ENCODE results near the gene PRDM5. TPM values are rescaled to one million over a fixed set of nuclear protein-coding genes. Genes with fewer than 3 reads are reported as not detected.

PRDM5 gene
- total and polyA plus RNA-seq, 10 of the 15 experiments (the other 5 are each of a cell fraction or from before 2014, with no cell fraction given): 0.07 TPM; not detected in 9

DNA sequence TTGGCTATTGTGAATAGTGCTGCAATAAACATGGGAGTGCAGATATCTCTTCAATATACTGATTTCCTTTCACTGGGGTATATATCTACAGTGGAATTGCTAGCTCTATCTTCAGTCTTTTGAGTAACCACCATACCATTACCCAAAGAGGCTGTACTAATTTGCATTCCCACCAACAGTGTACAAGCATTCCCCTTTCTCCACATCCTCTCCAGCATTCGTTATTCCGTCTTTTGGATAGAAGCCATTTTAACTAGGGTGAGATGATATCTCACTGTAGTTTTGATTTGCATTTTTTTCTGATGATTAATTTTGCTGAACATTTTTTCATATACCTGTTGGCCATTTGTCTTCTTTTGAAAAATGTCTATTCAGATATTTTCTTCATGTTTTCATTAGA lies 110.3 kb downstream of the PRDM5 start (continued):
- TF ChIP-seq, protein P1, sequence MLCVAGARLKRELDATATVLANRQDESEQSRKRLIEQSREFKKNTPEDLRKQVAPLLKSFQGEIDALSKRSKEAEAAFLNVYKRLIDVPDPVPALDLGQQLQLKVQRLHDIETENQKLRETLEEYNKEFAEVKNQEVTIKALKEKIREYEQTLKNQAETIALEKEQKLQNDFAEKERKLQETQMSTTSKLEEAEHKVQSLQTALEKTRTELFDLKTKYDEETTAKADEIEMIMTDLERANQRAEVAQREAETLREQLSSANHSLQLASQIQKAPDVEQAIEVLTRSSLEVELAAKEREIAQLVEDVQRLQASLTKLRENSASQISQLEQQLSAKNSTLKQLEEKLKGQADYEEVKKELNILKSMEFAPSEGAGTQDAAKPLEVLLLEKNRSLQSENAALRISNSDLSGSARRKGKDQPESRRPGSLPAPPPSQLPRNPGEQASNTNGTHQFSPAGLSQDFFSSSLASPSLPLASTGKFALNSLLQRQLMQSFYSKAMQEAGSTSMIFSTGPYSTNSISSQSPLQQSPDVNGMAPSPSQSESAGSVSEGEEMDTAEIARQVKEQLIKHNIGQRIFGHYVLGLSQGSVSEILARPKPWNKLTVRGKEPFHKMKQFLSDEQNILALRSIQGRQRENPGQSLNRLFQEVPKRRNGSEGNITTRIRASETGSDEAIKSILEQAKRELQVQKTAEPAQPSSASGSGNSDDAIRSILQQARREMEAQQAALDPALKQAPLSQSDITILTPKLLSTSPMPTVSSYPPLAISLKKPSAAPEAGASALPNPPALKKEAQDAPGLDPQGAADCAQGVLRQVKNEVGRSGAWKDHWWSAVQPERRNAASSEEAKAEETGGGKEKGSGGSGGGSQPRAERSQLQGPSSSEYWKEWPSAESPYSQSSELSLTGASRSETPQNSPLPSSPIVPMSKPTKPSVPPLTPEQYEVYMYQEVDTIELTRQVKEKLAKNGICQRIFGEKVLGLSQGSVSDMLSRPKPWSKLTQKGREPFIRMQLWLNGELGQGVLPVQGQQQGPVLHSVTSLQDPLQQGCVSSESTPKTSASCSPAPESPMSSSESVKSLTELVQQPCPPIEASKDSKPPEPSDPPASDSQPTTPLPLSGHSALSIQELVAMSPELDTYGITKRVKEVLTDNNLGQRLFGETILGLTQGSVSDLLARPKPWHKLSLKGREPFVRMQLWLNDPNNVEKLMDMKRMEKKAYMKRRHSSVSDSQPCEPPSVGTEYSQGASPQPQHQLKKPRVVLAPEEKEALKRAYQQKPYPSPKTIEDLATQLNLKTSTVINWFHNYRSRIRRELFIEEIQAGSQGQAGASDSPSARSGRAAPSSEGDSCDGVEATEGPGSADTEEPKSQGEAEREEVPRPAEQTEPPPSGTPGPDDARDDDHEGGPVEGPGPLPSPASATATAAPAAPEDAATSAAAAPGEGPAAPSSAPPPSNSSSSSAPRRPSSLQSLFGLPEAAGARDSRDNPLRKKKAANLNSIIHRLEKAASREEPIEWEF (IDR thresholded peaks at IDR 0.05; ENCODE audit: insufficient replicate concordance, low read depth, low read length): no peak
- no peak for TF ChIP-seq SIN3A (IDR thresholded peaks at IDR 0.05; ENCODE audit: low read depth, low read length)
- no peak for TF ChIP-seq TBL1XR1 (IDR thresholded peaks at IDR 0.05; ENCODE audit: low read depth, low read length)
- no peak for TF ChIP-seq SPI1 (IDR thresholded peaks at IDR 0.05; ENCODE audit: borderline replicate concordance, insufficient read depth, low read depth, low read length)
- no peak for TF ChIP-seq JUND (IDR thresholded peaks at IDR 0.05; ENCODE audit: low read depth, low read length)
- no peak for TF ChIP-seq STAT3 (IDR thresholded peaks at IDR 0.05; ENCODE audit: low read depth, low read length)
- no peak for TF ChIP-seq RAD51 (IDR thresholded peaks at IDR 0.05)

DNA sequence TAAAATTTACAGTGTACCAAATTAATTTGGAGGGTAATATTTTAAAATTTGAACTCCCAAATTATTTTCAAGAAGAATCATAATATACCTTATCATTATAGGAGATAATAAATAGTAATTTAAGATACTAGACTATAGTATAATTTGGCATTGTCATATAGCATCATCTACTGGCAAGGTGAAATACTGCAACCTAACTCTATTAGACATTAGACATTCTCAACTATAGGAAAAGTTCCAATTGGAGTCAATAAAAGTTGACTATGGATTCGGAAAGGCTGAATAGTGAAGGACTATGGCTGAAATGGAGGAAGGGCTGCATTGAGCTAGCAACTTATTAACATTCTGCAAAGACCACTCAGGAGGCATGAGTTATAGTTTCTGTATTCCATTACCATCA lies 113.0 kb downstream of the PRDM5 start:
- H2AFZ ChIP-seq (ENCODE audit: control insufficient read depth, low read depth, low read length): no peak overlapping the region
- no peak for ATAC-seq
- H3K27me3 ChIP-seq (replicated peaks in 1 of 2; ENCODE audit: control insufficient read depth in 2 of 2, insufficient read depth in 2 of 2, low read length in 1 of 2): no peaks in the 10 kb centered on the region; a peak in 1 of 4 replicates
- no peaks in the 10 kb centered on the region for H3K4me1 ChIP-seq (ENCODE audit: control insufficient read depth, insufficient read depth, low read length)
- no peaks in the 10 kb centered on the region for H3K36me3 ChIP-seq (ENCODE audit: control insufficient read depth in 2 of 2, insufficient read depth in 2 of 2, low read length in 1 of 2)
- FAIRE-seq: no peak
- in situ Hi-C loops (cut with MboI) (no loop called here), intact Hi-C loops (cut with micrococcal nuclease; ENCODE audit: unreplicated experiment) (loop anchor here (5.0 kb wide), 1 partner anchor 652 kb away; no protein-coding TSS in a partner anchor)
- 5% methylated on average over 1 of the region's 1 CpG for WGBS (ENCODE audit: insufficient coverage, insufficient replicate concordance, low lambda C conversion rate, missing lambda C conversion rate)
- CTCF ChIA-PET: interaction anchor here (0.9 kb wide), 1 partner anchor 9 kb away, joined by 3 read pairs; no protein-coding TSS in a partner anchor
- no peak overlapping the region for H3K27ac ChIP-seq (ENCODE audit: control insufficient read depth, insufficient read depth)
- SMC1A ChIA-PET (ENCODE audit: uncharacterized antibody, unreplicated experiment): interaction anchor here (1.8 kb wide), 1 partner anchor 89 kb away, joined by 5 read pairs; no protein-coding TSS in a partner anchor
- DNase-seq (ENCODE audit: low read depth, low spot score): no peak
- POLR2A ChIA-PET: no interaction called here
- peaks cover 2% of the 10 kb centered on the region; the same call in 1 of the 3 replicates for H3K9me3 ChIP-seq (replicated peaks; ENCODE audit: control insufficient read depth, insufficient read depth, low read length)
- H3K4me3 ChIP-seq: no peak overlapping the region
- RAD21 ChIA-PET (ENCODE audit: unreplicated experiment): interaction anchor here (0.6 kb wide), 1 partner anchor 44 kb away, joined by 3 read pairs; no protein-coding TSS in a partner anchor
- peak; percentile 28; the same call in 1 of the 2 replicates for TF ChIP-seq SMC3 (IDR thresholded peaks at IDR 0.05; ENCODE audit: borderline replicate concordance, low read length)
- TF ChIP-seq, protein P2, sequence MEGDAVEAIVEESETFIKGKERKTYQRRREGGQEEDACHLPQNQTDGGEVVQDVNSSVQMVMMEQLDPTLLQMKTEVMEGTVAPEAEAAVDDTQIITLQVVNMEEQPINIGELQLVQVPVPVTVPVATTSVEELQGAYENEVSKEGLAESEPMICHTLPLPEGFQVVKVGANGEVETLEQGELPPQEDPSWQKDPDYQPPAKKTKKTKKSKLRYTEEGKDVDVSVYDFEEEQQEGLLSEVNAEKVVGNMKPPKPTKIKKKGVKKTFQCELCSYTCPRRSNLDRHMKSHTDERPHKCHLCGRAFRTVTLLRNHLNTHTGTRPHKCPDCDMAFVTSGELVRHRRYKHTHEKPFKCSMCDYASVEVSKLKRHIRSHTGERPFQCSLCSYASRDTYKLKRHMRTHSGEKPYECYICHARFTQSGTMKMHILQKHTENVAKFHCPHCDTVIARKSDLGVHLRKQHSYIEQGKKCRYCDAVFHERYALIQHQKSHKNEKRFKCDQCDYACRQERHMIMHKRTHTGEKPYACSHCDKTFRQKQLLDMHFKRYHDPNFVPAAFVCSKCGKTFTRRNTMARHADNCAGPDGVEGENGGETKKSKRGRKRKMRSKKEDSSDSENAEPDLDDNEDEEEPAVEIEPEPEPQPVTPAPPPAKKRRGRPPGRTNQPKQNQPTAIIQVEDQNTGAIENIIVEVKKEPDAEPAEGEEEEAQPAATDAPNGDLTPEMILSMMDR (IDR thresholded peaks at IDR 0.05 in 2 of 3, conservative IDR thresholded peaks at IDR 0.05 in 1 of 3; ENCODE audit: control insufficient read depth in 2 of 3, extremely low read depth in 1 of 3, insufficient read depth in 1 of 3, low read depth in 3 of 3, low read length in 3 of 3): peak in 2 of 3 experiments; percentile 42 to 56; a peak in 5 of 6 replicates
- TF ChIP-seq POLR2AphosphoS2 (IDR thresholded peaks at IDR 0.05; ENCODE audit: low read depth, low read length): no peak
- no peak overlapping the region for H3K4me2 ChIP-seq (ENCODE audit: control insufficient read depth, insufficient read depth)
- H3K79me2 ChIP-seq (ENCODE audit: control insufficient read depth, insufficient read depth, low read length): no peaks in the 10 kb centered on the region
- no peaks in the 10 kb centered on the region for H4K20me1 ChIP-seq (ENCODE audit: control insufficient read depth, insufficient read depth)
- BruUV-seq (replicated peaks): no TSS peak
- H3K9ac ChIP-seq (ENCODE audit: control insufficient read depth, insufficient read depth, low read length): no peak overlapping the region
